ENCODE results near the gene WNK4. TPM values are rescaled to one million over a fixed set of nuclear protein-coding genes. Genes with fewer than 3 reads are reported as not detected.

Gene WNK4
- total RNA-seq, 2 experiments from 2014 or later, result 0.47 to 0.77 TPM

GRCh38 chr17:42778570-42778969, 1.8 kb upstream of the WNK4 start:
- POLR2A ChIA-PET, result no interaction called here
- no peaks in the 10 kb centered on the region for H3K9me3 Mint-ChIP-seq
- CTCF ChIA-PET, result interaction anchor here (2.2 kb wide), 1 partner anchor 10 kb away, joined by 7 read pairs; no protein-coding TSS in a partner anchor

GRCh38 chr17:42779304-42779935, 990 bp upstream of the WNK4 start:
- Mint-ChIP-seq H3K4me1 (peaks cover 27% of the 10 kb centered on the region), H3K4me3 (no peak overlapping the region), H3K27me3 (peaks cover 38% of the 10 kb centered on the region), H3K36me3 (ENCODE audit: low read depth) (peaks cover 40% of the 10 kb centered on the region), H3K27ac (no peak overlapping the region), H3K9me3 (no peaks in the 10 kb centered on the region)
- DNase-seq, result no peak
- CTCF ChIA-PET, result interaction anchor here (2.2 kb wide), 1 partner anchor 10 kb away, joined by 7 read pairs; no protein-coding TSS in a partner anchor
- POLR2A ChIA-PET, result no interaction called here

More at GRCh38 chr17:42778570-42778969, 1.8 kb upstream of the WNK4 start:
- peaks cover 44% of the 10 kb centered on the region for H3K36me3 Mint-ChIP-seq (ENCODE audit: low read depth)
- no peak overlapping the region for H3K27ac Mint-ChIP-seq
- DNase-seq, result no peak
- H3K27me3 Mint-ChIP-seq, result peaks cover 31% of the 10 kb centered on the region
- no peak overlapping the region for H3K4me3 Mint-ChIP-seq
- peaks cover 32% of the 10 kb centered on the region for H3K4me1 Mint-ChIP-seq

GRCh38 chr17:42780851-42781638, 635 bp downstream of the WNK4 start:
- H3K4me3 Mint-ChIP-seq, result no peak overlapping the region
- POLR2A ChIA-PET, result no interaction called here
- no peaks in the 10 kb centered on the region for H3K9me3 Mint-ChIP-seq
- CTCF ChIA-PET, result interaction anchor here (1.0 kb wide), 1 partner anchor 17 kb away, joined by 3 read pairs; no protein-coding TSS in a partner anchor
- peaks cover 55% of the 10 kb centered on the region for H3K27me3 Mint-ChIP-seq
- peaks cover 27% of the 10 kb centered on the region for H3K36me3 Mint-ChIP-seq (ENCODE audit: low read depth)
- no peak overlapping the region for H3K27ac Mint-ChIP-seq
- H3K4me1 Mint-ChIP-seq, result peaks cover 20% of the 10 kb centered on the region
- no peak for DNase-seq

- CTCF ChIA-PET, result no interaction called here
- Mint-ChIP-seq H3K9me3 (no peaks in the 10 kb centered on the region), H3K36me3 (ENCODE audit: low read depth) (peaks cover 24% of the 10 kb centered on the region), H3K27me3 (peaks cover 60% of the 10 kb centered on the region), H3K27ac (no peak overlapping the region), H3K4me1 (peaks cover 20% of the 10 kb centered on the region), H3K4me3 (no peak overlapping the region)
- DNase-seq, result no peak
- POLR2A ChIA-PET, result no interaction called here
Observed at GRCh38 chr17:42781639-42782165, 1.3 kb downstream of the WNK4 start.

- POLR2A ChIA-PET, result no interaction called here
- CTCF ChIA-PET, result interaction anchor here (0.7 to 1.7 kb wide), 2 partner anchors 10 to 204 kb away, joined by 3 to 7 read pairs; partner anchors contain the start of gene VPS25
- DNase-seq, result no peak
- Mint-ChIP-seq H3K4me3 (no peak overlapping the region), H3K27ac (no peak overlapping the region), H3K9me3 (no peaks in the 10 kb centered on the region), H3K27me3 (peaks cover 65% of the 10 kb centered on the region), H3K36me3 (ENCODE audit: low read depth) (peaks cover 21% of the 10 kb centered on the region), H3K4me1 (peaks cover 20% of the 10 kb centered on the region)
Observed at GRCh38 chr17:42782166-42783061, 2.0 kb downstream of the WNK4 start.

GRCh38 chr17:42783062-42783790, 2.8 kb downstream of the WNK4 start:
- H3K9me3 Mint-ChIP-seq, result no peaks in the 10 kb centered on the region
- H3K4me1 Mint-ChIP-seq, result peaks cover 18% of the 10 kb centered on the region
- H3K27ac Mint-ChIP-seq, result no peak overlapping the region
- H3K36me3 Mint-ChIP-seq (ENCODE audit: low read depth), result peaks cover 14% of the 10 kb centered on the region
- POLR2A ChIA-PET, result no interaction called here
- H3K27me3 Mint-ChIP-seq, result peaks cover 72% of the 10 kb centered on the region
- H3K4me3 Mint-ChIP-seq, result no peak overlapping the region
- CTCF ChIA-PET, result interaction anchor here (0.7 to 1.7 kb wide), 2 partner anchors 10 to 205 kb away, joined by 3 to 7 read pairs; partner anchors contain the start of gene VPS25
- DNase-seq, result no peak

- H3K36me3 Mint-ChIP-seq (ENCODE audit: low read depth), result peaks cover 10% of the 10 kb centered on the region
- no peak overlapping the region for H3K27ac Mint-ChIP-seq
- H3K4me1 Mint-ChIP-seq, result peaks cover 18% of the 10 kb centered on the region
- ChIA-PET CTCF (interaction anchor here (1.7 kb wide), 1 partner anchor 11 kb away, joined by 7 read pairs; the partner anchor contains the start of gene VPS25), POLR2A (no interaction called here)
- no peaks in the 10 kb centered on the region for H3K9me3 Mint-ChIP-seq
- H3K4me3 Mint-ChIP-seq, result no peak overlapping the region
- H3K27me3 Mint-ChIP-seq, result peaks cover 76% of the 10 kb centered on the region
- no peak for DNase-seq
Observed at GRCh38 chr17:42783791-42784138, 3.4 kb downstream of the WNK4 start.

- no peaks in the 10 kb centered on the region for H3K9me3 Mint-ChIP-seq
- POLR2A ChIA-PET, result no interaction called here
- H3K27ac Mint-ChIP-seq, result no peak overlapping the region
- CTCF ChIA-PET, result interaction anchor here (1.1 kb wide), 1 partner anchor 21 kb away, joined by 3 read pairs; no protein-coding TSS in a partner anchor
- H3K36me3 Mint-ChIP-seq (ENCODE audit: low read depth), result peaks cover 7% of the 10 kb centered on the region
- DNase-seq, result no peak
- peaks cover 16% of the 10 kb centered on the region for H3K4me1 Mint-ChIP-seq
- peaks cover 78% of the 10 kb centered on the region for H3K27me3 Mint-ChIP-seq
- no peak overlapping the region for H3K4me3 Mint-ChIP-seq
Observed at GRCh38 chr17:42784409-42784808, 4.0 kb downstream of the WNK4 start.

GRCh38 chr17:42784811-42785592, 4.6 kb downstream of the WNK4 start:
- DNase-seq, result no peak
- CTCF ChIA-PET, result interaction anchor here (1.1 to 1.3 kb wide), 2 partner anchors 21 to 39 kb away, joined by 3 read pairs; partner anchors contain the start of gene BECN1
- POLR2A ChIA-PET, result no interaction called here
- Mint-ChIP-seq H3K27me3 (peaks cover 74% of the 10 kb centered on the region), H3K36me3 (ENCODE audit: low read depth) (peaks cover 2% of the 10 kb centered on the region), H3K27ac (no peak overlapping the region), H3K4me1 (peaks cover 11% of the 10 kb centered on the region), H3K4me3 (no peak overlapping the region), H3K9me3 (no peaks in the 10 kb centered on the region)

- CTCF ChIA-PET, result interaction anchor here (0.6 to 1.0 kb wide), 3 partner anchors 24 to 136 kb away, joined by 3 to 5 read pairs (median 3); no protein-coding TSS in a partner anchor
- Mint-ChIP-seq H3K9me3 (no peaks in the 10 kb centered on the region), H3K4me3 (no peak overlapping the region), H3K4me1 (peaks cover 11% of the 10 kb centered on the region), H3K36me3 (ENCODE audit: low read depth) (no peaks in the 10 kb centered on the region), H3K27ac (no peak overlapping the region), H3K27me3 (peaks cover 70% of the 10 kb centered on the region)
- no peak for DNase-seq
- POLR2A ChIA-PET, result no interaction called here
Observed at GRCh38 chr17:42787266-42787665, 6.9 kb downstream of the WNK4 start.

GRCh38 chr17:42791948-42792347, 11.5 kb downstream of the WNK4 start:
- peaks cover 25% of the 10 kb centered on the region for H3K27me3 Mint-ChIP-seq
- CTCF ChIA-PET, result interaction anchor here (0.6 kb wide), 1 partner anchor 671 kb away, joined by 3 read pairs; no protein-coding TSS in a partner anchor
- no peak for DNase-seq
- H3K9me3 Mint-ChIP-seq, result no peaks in the 10 kb centered on the region
- H3K4me1 Mint-ChIP-seq, result peaks cover 2% of the 10 kb centered on the region
- no peak overlapping the region for H3K4me3 Mint-ChIP-seq
- POLR2A ChIA-PET, result no interaction called here
- H3K36me3 Mint-ChIP-seq (ENCODE audit: low read depth), result peaks cover 2% of the 10 kb centered on the region
- no peak overlapping the region for H3K27ac Mint-ChIP-seq
